ENCODE measurements around the gene PRSS12.
A peak's percentile ranks its signal among the peaks of the same experiment; 100 is the strongest.
"Not testable (repeated sequence)": the region's sequence is repeated elsewhere in the genome, so short reads cannot be mapped to it uniquely, and the experiment has no call there.

The PRSS12 gene, protein sequence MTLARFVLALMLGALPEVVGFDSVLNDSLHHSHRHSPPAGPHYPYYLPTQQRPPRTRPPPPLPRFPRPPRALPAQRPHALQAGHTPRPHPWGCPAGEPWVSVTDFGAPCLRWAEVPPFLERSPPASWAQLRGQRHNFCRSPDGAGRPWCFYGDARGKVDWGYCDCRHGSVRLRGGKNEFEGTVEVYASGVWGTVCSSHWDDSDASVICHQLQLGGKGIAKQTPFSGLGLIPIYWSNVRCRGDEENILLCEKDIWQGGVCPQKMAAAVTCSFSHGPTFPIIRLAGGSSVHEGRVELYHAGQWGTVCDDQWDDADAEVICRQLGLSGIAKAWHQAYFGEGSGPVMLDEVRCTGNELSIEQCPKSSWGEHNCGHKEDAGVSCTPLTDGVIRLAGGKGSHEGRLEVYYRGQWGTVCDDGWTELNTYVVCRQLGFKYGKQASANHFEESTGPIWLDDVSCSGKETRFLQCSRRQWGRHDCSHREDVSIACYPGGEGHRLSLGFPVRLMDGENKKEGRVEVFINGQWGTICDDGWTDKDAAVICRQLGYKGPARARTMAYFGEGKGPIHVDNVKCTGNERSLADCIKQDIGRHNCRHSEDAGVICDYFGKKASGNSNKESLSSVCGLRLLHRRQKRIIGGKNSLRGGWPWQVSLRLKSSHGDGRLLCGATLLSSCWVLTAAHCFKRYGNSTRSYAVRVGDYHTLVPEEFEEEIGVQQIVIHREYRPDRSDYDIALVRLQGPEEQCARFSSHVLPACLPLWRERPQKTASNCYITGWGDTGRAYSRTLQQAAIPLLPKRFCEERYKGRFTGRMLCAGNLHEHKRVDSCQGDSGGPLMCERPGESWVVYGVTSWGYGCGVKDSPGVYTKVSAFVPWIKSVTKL

DNA sequence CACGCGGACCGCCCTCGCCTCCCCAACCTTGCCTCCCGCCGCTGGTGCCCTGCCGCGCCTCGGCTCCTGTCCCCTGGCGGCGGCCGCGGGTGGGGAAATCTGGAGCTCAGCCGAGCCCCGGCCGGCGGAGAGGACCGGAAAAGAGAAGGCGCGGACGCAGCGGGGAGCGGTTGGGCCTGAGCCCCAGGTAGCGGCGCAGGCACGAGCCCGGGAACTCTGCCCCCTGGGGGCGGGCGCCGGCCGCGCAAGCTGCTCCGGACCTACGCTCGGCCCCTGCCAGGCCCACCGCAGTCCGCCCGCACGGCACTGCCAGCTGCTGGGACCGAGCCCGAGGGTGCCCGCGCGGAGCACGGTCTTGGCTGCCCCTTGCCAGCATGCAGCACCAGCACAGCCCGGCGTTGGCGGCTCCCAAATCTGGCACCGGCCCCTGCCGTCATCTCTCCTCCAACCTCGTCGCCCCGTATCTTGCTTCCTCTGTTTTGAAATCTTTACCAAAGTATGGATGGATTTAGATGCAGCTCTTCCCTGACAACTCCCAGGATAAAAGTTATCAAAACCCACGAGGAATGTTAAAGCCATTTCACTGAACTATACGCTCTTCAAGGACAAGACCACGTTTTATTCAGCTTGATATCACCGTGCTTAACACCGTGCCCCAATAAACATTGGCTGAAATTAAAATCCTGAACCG is at the start of gene PRSS12:
PRSS12 (minus strand) TSS at position 161 of the 691 bp plus-strand sequence. CDS start 283 bp downstream, outside the sequence.
- DNase-seq: peak; percentile 45

DNA sequence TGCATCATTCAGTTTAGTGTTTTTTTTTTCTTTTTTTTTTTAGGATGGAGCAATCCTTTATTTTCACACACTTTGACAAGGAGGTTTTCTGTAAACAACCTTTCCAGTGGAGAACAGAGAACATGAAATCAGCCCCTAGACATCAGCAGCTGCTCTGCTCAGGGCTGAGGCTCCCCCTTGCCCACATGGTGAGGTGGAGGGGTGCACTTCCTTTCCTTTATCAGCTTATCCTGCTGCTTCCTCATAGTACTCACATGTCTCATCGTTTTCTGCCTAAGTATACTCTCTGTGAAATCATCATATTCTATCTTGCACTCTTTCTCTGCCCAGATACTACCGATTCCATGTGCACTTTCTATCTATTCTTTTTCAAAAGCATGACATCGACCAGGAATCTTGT is 47.6 kb upstream of the PRSS12 start:
- DNase-seq: no peak

DNA sequence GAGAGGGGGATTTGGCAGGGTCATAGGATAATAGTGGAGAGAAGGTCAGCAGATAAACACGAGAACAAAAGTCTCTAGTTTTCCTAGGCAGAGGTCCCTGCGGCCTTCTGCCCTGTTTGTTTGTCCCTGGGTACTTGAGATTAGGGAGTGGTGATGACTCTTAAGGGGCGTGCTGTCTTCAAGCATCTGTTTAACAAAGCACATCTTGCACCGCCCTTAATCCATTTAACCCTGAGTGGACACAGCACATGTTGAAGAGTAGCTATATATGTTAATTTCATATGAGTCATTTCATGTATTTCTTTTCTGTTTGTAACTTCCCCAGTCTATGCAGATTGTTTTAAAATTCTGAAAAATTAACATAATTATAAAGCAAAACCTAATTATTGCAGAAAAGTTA is 47.1 kb upstream of the PRSS12 start:
- DNase-seq: not testable (repeated sequence)

DNA sequence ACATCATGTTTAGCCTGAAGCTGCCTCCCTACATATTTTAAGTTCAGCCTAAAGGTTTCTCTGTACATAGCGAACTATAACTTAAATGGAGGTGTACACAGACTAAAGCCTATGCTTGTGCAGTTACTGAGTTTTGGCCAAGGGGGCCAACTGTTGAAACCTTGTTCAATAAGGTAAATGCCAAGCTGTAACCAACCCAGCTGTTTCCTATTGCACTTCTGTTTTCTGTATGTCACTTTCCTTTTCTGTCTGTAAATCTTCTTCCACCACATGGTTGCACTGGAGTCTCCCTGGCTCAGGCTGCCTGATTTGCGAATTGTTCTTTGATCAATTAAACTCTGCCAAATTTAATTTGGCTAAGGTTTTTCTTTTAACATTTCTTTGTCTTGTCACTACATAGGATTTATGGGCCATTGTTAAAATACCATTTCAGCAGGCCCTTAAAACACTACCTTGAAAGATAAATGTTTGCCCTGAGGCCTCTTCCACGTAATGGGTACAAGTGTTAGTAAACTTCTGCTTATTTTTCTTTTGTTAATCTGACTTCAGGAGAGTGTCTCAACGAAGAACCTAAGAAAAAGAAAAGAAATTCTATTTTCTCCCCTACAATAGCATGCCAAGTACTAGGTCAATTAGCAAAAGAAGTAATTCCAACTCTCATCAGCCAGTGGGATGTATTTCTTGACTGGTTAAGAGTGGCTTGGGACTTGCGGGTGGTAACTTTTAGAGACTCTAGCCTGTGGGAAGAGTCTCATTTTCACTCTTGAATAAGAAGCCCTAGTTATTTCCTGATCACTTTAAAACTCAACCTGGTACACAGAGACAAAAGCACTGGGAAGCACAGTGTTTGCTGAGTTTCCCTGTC is 45.7 kb upstream of the PRSS12 start:
- DNase-seq: no peak

DNA sequence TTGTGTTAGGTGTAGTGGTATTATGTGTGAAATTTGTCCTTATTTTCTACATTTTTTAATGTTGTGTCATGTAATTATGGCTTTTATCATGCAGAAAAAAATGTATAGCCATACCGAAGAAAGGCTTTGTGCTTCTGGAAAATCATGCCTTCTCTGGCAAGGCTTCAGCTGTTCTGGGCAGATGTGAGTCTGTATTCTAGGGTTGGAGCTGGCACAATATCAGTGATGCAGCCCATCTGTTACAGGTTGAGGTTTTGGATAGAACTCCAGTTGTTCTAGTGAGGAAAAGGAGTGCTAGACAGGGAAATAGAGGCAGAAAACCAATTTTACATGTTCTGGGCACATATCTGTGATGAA is 44.8 kb upstream of the PRSS12 start:
- no peak for DNase-seq

DNA sequence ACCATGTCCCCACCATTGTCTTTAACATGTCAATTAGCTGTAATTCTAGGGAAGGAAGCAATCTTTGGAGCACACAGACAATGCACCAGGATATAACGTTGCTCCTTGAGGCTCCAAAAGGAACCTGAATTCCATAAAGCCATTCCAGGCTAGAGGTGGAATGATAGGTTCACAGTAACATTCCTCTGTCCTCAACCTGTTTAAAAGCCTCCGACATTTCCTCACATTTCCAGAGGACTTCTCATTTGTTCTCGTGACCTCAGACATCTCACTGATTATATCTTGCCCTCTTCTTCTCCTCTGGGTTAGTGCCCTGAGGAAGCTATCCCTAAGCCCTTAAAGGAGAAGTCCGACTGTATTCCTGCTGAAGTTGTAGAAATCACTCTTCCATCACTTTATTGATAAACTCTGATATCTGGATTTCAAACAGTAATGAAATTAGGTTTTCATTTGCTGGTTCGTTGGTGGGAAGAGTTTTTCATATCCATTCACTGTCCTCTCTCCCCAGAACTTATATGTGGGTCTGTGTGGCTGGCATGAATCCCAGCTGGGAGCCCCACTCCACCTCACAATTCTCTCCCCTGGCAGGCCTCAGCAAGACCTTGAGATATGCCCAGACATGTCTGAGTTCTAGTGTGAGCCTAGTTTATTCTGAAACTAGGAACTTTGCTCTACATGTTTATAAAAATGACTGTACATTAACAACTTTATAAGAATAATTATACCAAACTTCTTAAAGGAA is 44.2 kb upstream of the PRSS12 start:
- DNase-seq: no peak

DNA sequence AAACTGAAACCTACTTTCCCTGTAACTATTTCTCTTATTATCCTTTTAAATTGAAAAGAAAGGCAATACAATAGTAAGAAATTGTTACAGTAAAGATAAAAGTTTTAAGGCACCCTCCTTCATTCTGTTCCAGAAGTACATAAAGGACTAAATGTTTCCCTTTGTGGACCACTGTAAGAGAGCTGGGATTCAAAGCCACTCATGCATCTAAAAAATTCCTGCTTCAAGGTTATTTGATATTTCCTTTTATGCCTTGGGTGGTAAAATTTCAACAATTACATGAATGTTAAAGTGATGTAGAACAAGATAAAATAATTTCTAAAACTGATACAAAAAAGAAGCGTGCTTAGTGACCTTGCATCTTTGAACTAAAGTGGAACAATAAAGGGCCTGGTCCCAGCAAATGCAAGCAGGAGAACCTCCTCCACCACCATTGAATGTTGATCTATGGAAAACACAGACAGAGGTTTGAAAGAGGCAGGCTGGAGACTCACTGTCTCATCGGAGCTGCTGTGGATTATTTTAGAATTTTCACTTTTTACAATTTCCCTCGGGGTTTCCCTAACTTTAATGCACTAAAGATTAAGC is 42.3 kb upstream of the PRSS12 start:
- no peak for DNase-seq

DNA sequence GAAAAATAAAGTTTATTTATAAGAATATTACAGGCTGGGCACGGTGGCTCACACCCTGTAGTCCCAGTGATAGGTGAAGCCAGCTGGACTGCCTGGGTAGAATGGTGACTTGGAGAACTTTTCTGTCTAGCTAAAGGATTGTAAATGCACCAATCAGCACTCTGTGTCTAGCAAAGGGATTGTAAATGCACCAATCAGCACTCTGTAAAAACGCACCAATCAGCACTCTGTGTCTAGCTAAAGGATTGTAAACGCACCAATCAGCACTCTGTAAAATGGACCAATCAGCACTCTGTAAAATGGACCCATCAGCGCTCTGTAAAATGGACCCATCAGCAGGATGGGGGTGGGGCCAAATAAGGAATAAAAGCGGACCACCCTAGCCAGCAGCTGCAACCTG is 39.7 kb upstream of the PRSS12 start:
- not testable (repeated sequence) for DNase-seq

DNA sequence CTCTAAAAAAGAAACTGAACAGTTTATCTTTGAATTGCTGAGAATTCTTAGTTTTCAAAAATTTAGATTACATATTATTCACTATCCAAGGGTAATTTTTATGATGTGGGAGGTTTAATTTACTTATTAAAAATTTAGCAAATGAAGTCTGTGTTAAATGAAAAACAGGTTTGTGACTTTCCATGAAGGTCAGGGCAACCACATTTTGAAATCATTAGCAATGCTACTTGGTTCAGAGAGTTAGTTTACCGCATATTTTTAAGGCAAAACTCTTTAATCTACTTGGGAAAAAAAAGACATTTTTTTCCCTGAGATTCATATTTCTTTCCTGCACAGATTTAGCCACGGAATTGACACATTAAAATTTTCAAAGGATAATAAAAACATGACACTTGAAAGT is 37.3 kb upstream of the PRSS12 start:
- DNase-seq: no peak

DNA sequence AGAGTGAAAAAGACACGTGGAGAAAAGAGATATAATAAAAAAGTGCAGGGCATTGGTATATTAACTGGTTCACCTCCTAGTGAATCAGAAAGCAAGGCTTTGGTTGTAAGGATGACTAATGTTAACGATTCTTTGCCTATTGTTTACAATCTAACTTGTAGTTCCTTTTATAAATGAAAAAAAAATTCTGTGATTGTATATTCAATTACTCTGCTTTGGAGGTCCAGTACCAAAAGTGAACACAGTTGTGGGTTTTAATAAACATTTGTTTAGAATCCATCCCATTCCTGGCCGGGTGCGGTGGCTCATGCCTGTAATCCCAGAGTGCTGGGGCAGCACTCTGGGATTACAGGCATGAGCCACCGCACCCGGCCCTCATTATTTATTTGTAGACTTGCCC is 36.9 kb upstream of the PRSS12 start:
- no peak for DNase-seq

DNA sequence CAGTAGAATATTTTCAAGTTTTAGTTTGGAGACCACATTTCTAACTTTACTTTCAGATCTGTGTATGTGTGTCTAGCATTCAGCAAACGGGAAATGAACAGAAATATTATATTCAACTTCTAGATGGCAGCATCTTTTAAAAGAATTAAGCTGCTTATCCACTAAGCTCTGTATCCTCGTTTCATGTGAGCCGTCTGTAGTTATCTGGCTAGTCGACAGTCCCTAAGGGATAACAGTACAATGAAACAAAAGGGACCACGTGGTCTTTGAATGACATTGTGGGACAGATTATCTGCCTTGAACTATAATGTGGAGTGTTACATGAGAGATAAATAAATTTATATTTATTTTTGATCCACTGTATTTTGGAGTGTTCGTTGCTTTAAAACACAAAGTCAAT is 35.8 kb upstream of the PRSS12 start:
- no peak for DNase-seq

DNA sequence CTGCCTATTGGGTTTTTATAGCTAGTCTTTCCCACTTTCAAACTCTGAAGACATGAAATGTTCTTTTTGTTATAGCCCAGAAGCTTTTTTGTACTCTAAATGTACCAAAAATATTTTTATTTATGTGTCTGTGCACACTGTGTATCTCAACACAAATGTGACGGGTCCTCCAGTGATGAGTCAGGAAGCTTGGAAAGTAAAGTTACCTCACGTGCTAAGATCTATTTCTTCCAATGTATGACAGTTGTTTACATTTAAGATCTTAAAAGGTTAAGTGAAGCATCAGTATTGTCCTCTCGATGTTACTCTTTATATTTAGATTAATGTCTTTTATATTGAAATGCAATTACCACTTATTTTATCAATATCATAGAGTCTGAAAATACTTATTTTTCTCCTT is 29.1 kb upstream of the PRSS12 start:
- no peak for DNase-seq

DNA sequence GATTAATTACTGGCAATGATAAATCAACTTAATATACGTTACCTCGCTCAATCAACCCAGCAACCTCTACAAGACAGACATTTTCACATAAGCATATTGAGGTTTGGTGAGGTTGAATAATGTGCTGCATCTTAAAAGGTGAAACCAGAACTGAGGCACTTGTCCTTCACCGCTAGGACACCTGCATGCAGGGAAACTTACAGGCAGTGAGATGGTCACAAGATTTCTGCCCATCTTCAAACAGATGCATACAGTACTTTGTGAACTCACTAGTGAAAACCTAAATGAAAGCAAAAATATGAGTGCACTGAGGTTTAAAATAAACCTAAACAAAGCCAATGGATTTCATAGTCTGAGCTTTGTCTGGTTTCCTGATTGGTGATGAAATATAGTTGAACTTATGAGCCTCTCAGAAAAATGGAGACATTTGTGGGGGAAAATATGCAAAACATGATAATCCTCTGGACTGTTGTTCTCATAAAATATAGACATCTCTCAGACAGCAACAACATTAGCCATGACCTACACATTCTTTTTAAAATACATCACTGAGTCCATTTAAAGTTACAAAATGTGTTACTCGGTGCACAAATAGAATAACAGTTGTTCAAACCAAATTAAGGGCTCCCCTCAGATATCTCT is 20.9 kb upstream of the PRSS12 start:
- no peak for DNase-seq

DNA sequence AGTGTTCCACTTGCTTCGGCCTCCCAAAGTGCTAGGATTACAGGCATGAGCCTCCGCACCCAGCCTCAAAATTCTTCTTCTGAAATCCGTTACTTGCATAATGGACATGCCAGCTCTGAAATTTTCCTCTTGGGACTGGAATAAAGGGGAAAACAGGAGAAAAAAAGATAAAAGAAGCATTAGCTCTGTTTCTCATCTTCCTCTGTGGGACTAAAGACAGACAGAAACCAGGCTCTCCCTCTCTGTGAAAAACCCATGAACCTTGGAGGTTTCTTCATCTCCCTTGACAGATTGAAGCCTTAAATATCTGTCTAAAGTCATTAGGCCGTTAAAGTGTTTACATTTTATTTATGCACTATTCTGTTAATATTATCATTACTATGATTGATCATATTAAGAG is 19.4 kb upstream of the PRSS12 start:
- no peak for DNase-seq

DNA sequence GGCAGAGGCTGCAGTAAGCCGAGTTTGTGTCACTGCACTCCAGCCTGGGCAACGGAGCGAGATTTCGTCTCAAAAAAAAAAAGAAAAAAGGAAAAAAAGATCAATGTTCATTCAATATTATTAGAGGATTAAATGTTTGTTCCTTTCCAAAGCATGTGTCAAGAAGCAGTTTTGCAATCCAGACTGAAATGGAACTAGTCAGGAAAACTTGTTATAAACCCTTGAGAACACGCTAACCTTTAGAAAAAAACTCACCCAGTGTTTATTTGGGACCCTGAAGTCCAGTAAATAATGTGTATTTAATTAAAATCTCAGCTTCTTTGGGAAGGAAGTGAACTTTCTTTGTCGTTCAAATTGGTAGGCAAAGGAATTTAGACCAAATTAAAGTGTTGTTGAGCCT is 16.4 kb upstream of the PRSS12 start:
- DNase-seq: no peak

DNA sequence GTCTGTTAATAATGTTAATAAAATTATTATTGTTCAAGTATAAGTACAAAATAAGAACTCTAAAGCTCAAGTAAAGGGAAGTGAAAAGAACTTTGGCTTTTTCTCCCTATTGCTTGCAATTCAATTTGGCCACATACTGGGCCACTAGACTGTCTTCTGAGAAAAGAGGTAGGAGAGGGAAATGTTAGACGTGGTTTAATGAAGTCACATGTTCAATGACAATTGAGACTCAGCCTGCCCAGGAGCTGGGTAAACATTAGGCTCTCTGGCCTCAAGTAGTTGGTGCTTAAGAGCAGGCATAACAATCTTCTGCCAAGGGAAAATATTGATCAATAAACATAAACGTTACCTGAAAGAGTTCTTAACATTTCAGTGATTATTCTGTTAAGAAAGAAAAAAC is 15.1 kb upstream of the PRSS12 start:
- no peak for DNase-seq

DNA sequence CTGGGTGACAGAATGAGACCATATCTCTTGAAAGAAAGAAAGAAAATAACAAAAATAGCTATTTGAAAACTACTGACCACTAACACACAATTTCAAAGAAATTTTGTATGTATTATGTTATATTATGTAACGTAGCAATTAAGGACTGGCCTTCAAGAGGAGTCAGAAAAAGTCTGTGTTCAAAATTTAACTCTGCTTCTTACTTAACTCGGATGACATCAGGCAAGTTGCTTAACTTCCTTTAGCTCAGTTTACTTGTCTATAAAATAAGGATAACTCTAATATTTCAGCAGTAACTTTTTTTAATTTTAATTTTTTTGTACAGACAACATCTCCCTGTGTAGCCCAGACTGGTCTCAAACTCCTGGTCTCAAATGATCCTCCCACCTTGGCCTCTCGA is 14.6 kb upstream of the PRSS12 start:
- DNase-seq: no peak

DNA sequence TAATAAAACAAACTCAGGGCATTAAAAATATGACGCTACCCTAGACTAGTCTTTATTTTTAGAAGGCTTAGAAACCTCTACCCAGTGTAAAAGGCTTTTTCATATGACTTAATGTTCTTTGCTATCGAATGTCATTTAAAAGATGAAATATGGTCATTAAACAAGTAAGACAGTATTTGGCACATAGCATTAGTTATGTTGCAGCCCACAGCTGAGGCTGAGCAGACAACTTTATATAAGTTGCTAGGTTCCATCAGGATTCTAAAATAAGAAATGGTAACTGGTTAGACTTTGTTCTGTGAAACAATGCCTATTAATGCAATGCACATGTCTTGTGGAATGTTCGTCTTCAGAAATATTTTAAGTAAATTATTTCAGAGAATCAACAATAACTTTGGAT is 10.4 kb upstream of the PRSS12 start:
- no peak for DNase-seq

DNA sequence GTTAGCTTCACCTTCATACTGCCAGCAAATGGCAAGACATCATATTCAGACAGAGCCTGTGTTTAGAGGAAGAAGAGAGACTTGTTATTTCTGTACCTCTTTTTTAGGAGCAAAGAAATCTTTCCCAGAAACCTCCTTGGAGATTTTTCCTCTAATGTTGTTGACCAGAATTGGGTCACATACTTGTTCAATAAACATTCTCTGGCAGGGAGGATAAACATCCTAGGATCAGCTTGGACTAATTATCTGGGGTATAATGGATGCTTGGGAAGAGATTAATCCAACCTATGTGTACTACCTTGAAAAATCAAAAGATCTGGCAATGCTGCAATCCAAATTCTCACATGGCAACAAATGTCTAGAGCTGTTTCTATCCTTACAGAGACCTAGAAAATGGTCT is 8.4 kb upstream of the PRSS12 start:
- no peak for DNase-seq

DNA sequence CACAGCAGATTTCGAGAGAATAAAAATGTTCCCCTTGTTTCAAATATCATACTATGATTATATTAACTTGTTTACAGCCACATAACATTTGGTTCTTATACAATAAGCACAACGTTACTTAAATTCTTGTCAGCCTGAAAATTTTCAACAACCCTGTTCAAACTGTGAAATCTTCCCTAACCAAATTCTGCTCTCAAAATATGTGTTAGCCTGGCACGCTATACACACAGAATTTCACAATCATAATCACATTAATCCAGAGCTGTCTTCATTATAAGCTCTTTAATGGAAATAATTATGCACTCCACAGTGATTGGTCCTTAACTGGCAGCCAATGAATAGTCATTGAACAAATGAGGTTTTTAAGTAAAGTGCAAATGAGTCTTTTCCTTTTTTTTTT is 7.3 kb upstream of the PRSS12 start:
- no peak for DNase-seq

DNA sequence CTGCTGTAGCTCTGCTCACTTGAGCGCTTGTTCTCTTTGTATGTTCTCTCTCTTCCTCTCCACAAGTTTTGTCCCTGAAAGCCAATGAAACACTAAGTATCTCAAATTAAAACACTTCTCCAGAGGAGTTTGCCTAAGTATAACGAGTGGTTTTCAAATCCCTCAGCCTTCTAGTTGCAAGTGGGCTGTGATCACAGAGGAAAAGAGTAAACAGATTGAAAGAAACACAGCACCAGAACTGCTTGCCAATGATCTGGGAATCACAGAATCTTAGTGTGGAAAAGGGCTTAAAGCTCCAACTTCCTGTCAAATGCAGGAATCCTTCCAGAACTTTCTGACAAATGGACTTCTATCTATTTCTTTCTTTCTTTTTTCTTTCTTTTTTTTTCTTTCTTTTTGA is 4.8 kb upstream of the PRSS12 start:
- no peak for DNase-seq
